Raji (cell line): Measurements from ENCODE around the gene DLG2.

Experiments
- POLR2A ChIP-seq: IDR thresholded peaks from 2 replicates; pipeline ENCODE4 v1.6.1; 2011; ENCODE audit warnings: low read depth, low read length, control low read depth; ENCODE audit not compliant: insufficient read depth

The DLG2 gene

DNA sequence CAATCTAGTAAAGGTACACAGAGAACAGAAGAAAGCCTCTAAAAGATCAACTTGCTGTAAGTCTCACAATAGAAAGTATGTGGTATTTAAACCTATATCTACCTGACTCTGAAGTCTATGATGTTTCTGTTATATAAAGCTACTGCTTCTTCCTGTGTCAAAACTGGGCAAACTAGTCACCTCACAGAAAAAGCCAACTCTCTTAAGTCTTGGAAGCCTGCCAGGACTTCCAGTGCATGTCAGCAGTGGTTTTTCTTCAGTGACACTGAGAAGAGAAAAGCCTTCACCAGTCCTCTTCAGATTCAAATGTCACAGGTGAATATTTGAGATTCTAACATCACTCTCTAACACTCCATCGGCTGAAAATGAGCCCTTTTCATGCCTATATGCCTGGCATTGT lies 808.0 kb downstream of the DLG2 start:
- TF ChIP-seq POLR2A = no peak

DNA sequence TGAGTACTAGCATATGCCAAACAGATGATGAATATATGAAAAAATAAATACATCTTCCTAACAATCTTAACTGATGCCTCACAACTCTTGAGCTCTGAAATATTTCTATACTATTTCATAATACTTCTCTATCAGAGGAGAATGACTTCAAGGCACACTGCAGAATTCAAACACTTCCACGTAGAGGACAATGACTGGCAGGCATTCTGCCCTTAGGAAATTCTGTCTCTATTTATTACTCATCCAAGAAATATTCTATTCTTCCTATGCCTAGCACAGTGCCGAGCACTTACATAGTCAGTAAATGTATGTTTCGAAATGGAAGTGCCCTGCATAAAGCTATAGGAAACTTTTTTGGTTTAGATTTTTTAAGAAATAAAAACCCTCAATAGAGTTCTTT lies 809.1 kb downstream of the DLG2 start:
- TF ChIP-seq POLR2A = no peak

DNA sequence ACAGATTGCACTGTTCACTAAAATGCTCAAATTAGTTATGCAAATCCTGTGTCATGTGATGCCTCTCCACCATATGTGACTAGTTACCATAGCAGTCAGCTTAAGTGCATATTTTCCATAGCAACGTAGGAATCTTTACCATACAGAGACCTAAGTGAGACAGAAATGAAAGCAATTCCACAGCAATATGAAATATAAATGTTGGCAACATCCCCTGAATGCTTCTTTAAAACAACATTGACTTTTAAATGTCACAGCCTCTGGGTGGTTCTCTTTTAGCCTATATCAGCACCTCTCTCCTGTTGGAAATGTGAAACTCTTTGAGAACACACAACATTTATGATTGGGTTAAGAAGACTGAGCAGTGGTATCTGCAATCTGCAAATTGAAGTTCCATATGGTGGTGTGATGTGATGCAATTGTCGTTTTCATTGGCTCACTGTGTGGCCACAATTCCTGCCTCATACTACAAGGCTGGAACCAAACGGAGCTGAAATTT lies 814.6 kb downstream of the DLG2 start:
- no peak for TF ChIP-seq POLR2A

DNA sequence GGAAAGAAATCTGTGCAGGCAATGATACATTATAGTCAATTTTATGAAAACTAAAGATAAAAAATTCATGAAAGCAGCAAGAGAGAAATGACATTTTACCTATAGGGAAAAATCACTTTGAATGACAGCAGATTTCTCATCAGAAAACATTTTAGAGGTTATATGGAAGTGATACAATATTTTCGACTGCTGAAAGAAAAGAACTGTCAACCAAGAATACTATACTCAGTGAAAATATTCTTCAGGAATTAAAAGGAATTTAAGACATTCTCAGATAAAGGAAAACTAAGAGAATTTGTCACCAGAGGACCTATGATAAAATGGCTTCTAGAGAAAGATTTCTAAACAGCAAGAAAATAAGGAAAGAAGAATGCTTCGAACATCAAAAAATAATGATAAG lies 820.8 kb downstream of the DLG2 start:
- TF ChIP-seq POLR2A = no peak

DNA sequence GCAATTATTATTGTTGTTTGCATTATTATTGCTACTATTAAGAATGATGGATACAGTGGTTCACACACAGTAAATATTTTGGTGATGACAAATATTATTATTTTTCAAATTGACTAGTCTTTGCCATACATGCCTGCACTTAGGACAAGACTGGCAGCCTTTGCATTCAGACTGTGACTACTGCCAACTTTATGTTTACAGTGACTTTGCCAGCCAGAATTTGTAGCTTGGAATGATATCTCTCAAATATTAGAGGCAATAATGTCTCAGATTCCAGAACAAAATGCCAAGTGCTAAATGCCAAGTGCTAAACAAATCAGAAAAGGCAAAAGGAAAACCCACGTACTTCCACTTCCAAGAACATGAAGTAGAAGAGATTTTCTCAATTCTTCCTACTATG lies 823.1 kb downstream of the DLG2 start:
- no peak for TF ChIP-seq POLR2A

DNA sequence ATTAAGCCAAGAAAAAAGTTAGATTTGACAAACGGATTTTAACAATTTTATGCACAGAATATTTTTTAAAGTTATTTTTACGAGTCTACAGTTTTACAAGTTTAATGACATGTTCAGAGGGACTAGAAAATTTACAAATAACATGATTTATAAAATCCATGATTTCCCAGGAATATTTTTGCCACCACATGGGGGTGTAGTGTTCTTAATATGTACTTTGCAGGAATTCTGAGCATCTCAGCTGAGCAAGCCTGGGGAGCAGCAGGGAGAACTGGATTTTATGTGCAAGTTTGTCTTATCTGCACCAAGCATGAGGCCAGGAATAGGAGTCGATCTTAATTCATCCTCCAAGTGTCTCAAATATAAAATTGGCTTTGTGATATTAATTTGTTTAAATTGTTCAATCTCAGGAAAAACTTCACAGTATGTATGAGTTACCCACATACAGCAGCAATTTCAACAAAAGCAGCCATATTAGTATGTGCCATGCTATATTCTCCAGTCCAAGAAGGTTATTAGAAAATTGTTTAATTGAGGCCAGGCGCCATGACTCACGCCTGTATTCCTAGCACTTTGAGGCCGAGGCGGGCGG lies 826.3 kb downstream of the DLG2 start:
- TF ChIP-seq POLR2A = no peak

DNA sequence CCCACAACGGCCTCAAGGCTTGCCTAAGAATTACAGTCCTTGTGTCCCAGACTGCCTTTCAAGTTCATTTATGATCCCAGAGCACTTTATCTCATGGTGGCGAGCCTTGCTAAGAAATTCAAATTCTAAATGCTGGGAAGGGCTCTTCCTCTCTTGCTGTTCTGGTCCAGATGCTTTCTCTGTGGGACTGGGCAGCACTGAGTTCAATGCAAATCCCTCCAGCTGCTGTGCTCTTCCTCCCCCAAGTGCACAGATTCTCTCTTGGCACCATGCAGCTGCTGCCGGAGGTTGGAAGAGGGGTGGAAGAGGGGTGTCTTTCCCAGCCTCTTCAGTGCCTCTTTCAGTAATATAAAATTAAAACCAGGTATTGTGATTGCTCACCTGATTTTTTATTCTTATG lies 828.0 kb downstream of the DLG2 start:
- no peak for TF ChIP-seq POLR2A

DNA sequence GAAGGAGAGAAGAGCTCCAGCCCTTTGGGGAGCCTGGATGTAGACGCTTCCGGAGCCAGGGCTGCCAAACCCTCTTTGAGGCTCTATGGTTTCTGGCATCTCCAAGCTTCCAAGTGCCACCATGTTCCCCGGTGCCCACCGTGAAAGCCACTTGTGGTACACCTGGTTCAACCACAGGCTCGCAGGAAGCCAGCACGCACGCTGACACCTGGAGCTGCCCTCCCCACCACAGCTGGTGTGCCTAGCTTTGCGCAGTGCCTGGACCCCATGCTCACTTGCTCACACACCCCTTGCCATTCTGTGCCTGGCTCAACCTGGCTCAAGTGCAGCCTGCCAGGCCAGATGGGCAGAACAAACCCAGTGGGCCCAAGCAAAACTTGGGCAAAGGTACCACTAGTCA lies 831.4 kb downstream of the DLG2 start:
- TF ChIP-seq POLR2A = no peak

DNA sequence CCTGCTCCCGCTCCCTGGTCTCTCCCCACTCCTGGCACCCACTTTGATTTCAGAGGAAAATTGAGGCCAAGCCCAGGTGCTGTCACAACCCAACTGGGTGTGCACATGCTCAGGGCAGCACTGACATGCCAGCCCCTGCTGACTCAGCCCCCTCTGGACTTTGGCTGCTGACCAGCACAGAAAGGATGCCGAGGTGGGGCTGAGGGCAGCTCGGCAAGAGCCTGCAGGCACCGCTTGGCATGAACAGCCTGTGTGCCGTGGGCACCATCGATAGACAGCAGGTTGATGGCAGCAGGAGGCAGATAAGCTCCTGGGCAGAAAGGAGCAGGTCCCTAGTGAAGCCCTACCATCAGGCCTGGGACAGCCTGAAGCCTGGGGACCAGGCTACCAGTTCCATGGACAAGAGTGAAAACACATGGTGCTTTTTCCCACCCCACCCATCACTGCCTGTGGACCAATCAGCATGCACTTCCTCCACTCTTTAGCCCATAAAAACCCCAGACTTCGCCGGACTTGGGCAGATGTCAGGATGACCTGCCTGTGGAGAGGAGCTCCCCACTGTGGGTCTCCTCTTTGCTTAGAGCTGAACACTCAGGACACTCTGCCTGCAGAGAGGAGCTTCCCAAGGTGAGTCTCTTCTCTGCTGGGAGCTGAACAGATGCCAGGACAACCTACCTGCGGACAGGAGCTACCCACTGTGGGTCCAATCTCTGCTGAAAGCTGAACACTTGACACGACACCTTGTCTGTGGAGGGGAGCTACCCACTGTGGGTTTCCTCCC lies 832.3 kb downstream of the DLG2 start:
- TF ChIP-seq POLR2A = no peak

DNA sequence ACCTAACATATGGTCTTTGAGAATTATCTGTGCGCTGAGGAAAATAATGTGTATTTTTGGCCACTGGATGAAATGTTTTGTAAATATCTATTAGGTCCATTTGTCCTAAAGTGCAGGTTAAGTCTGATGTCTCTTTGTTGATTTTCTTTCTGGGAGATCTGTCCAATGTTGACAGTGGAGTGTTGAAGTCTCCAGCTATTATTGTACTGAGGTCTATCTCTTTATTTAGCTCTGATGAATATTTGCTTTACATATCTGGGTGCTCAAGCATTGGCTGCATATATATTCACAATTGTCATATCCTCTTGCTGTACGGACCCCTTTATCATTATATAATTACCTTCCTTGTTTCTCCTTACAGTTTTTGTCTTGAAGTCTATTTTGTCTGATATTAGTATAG lies 833.8 kb downstream of the DLG2 start:
- TF ChIP-seq POLR2A = no peak

DNA sequence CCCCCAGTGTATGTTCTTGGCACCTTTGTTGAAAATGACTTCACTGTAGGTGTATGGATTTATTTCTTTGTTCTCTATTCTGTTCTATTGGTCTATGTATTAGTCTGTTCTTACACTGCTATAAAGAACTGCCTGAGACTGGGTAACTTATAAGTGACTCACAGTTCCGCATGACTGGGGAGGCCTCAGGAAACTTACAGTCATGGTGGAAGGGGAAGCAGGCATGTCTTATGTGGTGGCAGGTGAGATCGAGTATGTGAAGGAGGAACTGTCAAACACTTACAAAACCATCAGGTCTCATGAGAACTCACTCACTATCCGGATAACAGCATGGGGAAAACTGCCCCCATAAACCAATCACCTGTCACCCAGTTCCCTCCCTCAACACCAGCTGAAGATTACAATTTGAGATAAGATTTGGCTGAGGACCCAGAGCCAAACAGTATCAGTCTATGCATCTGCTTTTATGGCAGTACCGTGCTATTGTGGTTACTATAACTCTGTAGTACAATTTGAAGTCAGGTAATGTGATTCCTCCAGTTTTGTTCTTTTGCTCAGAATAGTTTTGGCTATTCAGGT lies 836.2 kb downstream of the DLG2 start:
- TF ChIP-seq POLR2A = no peak

DNA sequence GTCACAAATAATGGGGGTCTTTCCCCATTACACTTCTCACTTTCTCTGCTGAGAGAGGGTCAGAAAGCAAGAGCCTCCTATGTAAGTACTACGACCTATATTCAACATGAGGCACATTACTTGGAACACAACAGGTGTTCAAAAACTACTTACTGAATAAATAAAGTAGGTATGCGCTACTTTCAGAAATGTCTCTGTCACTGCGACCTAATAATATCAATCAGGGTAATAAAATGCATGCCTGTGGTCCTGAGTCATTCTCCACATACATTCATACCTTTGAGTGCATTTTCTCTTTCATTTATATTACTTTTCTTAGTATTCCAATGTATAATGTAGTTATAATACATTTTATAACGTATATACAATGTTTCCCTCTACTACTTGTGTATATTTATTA lies 838.9 kb downstream of the DLG2 start:
- TF ChIP-seq POLR2A = no peak

DNA sequence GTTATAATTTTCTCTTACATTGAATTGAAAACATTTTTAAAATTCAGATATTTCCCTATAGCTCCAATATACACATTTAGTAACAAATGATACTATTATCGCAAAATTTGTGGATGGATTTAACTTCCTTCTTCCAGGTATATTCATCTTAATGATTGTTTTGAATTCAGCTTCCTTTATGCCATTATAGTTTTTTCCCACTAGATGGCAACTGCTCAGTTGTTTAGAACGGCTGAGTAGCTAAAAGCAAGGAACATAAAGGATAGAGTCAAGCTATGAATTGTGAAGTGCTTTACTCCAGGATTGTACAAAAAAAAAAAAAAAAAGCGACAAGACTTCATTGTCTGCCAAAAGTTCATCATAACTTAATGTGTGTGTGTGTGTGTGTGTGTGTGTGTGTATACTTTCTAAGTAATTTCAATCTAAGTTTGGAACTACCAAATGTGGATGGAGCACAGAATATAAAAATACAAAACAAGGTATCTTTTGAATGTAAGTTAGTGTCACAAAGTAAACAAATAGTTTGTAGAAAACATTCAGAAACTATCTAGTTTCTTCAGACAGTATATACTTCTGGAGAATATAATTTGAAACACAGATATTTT lies 846.4 kb downstream of the DLG2 start:
- no peak for TF ChIP-seq POLR2A

DNA sequence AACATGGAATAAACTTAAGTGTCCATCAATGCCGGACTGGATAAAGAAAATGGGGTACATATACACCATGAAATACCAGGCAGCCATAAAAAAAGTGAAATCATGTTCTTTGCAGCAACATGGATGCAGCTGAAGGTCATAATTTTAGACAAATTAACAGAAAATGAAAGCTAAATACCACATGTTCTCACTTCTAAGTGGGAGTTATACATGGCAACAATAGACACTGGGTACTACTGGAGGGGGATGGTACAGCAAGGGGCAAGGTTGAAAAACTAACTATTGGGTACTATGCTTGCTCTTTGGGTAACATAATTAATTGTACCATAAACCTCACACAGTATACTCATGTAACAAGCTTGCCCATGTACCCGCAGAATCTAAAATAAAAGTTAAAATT lies 851.6 kb downstream of the DLG2 start:
- no peak for TF ChIP-seq POLR2A

DNA sequence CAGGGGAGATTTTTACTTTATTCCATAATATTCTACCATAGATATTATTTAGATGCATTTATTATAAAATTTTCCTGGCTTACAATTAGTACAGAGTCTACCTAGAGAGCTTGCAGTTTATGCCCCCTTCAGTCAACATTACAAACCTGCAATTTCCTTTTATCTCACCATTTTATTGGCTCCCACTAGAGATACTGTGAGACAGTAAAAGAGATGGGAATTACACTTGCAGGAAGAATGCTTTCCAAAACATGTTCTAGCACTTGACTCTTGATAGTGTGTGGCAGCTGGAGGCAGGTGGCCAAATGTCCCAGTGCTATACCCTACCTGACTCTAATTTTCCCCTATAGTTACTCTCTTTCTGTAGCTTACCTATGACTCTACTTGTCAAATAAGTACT lies 863.2 kb downstream of the DLG2 start:
- no peak for TF ChIP-seq POLR2A

DNA sequence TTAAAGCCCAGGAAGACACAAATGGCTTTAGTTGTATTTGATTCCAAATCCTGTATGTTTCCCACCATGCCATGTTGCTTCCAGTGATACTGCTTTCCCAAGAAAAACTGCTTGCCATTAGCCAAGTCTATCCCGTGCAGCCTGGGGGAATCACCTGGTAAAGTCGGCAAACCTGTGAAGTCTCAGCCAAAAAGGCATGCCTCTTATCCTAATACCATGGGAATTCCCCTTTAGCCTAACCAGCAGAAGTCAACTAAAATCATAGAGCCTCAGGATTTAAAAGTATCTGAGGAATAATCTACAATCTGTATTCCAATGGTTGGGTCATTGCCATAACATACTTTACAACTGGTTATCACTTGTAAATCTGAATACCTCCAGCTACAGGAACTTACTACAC lies 869.4 kb downstream of the DLG2 start:
- TF ChIP-seq POLR2A = no peak
